H54 (cell line): Measurements from ENCODE around the gene IMPACT.

Experiments
- DNase-seq: peaks from one replicate; pipeline ENCODE4 v3.0.0; 2011; ENCODE audit warnings: low spot score, mixed read lengths; ENCODE audit not compliant: insufficient read length
- FAIRE-seq: peaks from 3 replicates; lab custom pipeline; 2011; peaks lifted over from hg19 to GRCh38; lab: Jason Lieb, UNC
- POLR2A ChIP-seq: IDR thresholded peaks from 2 replicates; pipeline ENCODE4 v1.6.1; 2011; ENCODE audit warnings: low read depth, mild to moderate bottlenecking, low read length

The IMPACT gene

GRCh38 chr18:24474406-24474805, 47.9 kb downstream of the IMPACT start:
- FAIRE-seq (no peak), DNase-seq (no peak)
- no peak for TF ChIP-seq POLR2A

DNA sequence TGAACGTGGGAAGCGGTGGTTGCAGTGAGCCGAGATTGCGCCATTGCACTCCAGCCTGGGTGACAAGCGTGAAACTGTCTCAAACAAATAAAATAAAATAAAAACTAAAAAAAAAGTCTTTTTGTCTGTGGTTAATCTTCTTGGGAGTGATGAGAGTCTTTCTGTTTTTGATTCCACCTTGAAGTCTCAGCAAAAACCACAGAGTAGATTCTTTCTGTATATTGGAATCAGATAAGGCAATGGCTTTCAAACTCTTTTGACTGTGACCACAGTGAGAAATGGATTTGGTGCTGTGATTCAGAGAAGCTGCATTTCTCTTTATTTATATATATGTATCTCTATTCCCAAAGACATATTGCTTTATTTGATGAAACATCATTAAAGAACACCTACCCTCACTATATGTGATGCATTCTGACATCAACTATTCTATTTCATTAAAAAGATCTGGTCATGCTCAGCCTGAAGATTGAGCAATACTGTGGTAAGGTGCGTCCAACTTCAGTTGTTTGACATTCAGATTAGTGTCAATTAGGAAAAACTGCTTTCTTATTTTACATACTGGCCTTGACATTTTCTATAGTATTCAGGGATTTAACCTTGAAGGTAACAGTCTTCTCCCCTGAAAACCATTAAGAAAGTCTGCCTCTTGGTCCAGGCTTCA, 49.6 kb downstream of the IMPACT start:
- no peak for DNase-seq
- no peak for TF ChIP-seq POLR2A
- FAIRE-seq: no peak

DNA sequence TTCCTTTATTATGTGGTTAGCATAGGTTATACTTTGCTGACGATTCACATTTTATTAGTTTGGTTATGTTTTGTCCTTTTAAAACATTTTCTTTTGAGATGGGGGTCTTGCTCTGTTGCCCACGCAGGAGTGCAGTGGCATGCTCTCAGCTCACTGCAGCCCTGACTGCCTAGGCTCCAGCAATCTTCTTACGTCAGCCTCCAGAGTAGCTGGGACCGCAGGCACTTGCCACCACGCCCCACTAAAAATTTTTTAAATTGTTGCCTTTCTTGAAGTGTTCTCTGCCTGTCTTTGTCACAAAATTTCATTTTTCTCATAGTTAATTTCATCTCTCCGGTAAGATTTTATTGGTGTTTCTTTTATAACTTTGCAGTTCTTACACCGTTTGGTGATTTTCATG, 52.9 kb downstream of the IMPACT start:
- FAIRE-seq (no peak), DNase-seq (no peak)
- no peak for TF ChIP-seq POLR2A

GRCh38 chr18:24482821-24483220, 56.4 kb downstream of the IMPACT start:
- FAIRE-seq: no peak
- TF ChIP-seq POLR2A: no peak

DNA sequence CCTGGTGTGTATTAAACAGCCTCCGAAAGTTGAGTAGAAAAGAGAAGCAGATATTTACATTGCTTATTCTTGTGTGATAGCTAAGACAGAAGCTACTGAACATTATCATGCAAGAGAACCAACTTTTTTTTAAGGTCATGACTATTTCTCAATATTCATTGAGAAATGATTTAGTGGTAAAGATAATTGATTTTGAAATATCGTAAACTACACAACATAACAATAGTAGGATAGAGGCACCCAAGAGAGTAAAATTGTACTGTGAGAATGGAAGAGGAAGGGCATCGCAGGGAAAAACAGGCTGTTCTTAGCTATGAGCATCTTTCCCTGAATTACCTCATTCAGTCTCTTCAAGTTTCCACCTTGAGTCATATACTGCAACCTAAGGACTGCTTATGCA, 59.2 kb downstream of the IMPACT start:
- TF ChIP-seq POLR2A: no peak
- FAIRE-seq (no peak), DNase-seq (no peak)

More at GRCh38 chr18:24482821-24483220, 56.4 kb downstream of the IMPACT start:
- no peak for DNase-seq

DNA sequence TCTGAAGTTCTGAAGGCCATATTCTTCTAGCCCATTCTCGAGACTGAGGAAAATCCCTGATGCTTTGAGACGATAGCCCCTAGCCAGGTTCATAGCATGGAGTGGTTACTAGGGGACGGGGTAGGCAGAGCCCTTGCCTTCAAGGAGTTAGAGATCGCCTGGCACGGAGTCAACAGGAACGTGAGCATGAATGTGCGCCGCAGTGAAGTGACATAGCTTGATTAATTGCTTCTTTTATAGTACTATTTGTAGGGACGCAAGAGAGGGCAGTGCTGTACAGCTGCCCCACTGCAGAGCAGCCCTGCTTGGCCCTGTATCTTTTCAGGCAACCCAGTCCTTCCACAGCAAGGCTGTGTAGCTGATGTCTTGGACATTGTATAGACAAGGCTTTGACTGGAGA, 60.2 kb downstream of the IMPACT start:
- FAIRE-seq: no peak
- no peak for TF ChIP-seq POLR2A
- no peak for DNase-seq

GRCh38 chr18:24488824-24489493, 62.5 kb downstream of the IMPACT start:
- FAIRE-seq: no peak
- no peak for TF ChIP-seq POLR2A
- peak; percentile 9 for DNase-seq

DNA sequence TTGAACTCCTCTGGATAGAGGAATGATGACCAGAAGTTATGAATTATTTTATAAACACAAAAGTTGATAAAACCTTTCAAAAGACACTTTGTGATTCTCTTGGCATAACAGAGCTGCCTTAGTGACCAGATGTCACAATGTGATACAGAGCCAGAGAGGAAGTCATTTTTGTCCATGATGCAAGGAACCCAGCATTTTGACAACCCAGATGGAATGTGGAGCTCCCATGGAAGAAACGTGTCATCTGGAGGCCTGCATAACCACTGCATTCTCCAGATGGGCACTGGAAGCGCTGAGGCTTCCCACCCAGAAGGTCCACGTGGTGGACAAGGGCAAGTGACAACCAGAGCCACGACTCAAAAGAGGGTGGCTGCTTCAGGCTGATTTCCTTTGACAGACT, 64.1 kb downstream of the IMPACT start:
- DNase-seq (no peak), FAIRE-seq (no peak)
- no peak for TF ChIP-seq POLR2A

DNA sequence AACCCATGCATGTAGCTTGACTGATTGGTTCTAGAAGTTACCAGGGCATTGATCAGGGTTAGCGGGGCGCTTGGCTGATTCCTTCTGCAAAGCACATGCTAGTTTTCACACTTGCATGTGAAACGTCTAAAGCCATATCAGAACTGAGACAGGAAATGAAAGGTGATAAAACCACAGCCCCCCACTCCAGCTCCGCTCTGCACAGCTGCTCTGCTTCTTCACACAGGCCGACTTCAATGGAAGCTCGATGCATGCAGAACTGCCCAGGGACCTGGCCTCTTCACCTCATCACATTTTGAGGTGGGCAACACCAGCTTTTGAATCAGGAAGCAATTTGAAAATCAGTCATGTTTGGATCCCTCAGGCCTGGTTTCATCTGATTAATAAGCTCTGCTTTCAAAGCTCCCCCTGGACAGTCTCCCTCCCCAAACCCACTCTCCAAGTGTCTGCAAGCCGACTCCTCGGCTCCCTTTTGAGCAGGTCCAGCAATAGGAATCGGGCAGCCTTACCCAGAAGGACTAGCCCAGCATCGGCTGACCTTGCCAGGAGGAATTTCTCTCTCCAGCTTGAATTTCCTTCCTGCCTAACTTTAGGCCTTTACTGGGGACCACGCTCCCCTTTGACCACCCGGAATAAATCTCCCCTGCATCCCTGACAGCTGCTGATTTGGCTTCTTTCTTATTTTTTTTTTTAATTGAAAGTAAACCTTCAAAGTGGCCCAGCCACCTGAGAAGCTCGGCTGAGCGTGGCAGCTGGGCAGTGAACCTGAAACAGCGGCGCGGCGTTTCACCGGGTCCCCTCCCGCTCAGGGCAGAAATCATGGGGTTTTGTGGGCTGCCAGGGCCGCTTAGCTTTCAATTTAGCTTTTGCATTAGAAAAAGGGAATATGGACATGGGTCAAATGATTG, 65.7 kb downstream of the IMPACT start:
- no peak for TF ChIP-seq POLR2A
- DNase-seq: no peak
- no peak for FAIRE-seq

DNA sequence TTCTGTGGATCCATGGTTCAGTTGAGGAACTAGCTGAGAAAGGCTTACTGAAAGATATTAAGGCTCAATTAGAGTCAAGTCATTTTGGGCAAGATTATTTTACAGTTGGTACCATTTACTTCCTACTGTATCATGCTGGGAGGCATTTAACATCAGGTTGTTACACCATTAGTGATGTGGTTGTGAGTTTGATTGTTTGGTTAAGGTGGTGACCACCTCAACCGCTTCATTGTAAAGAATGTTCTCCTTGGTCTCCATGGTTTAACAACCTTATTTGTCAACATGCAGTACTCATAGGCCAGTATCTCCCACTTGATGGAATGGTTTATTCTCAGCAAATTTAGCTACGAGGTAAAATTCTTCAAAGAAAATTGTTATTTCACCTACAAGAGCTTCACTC, 68.1 kb downstream of the IMPACT start:
- TF ChIP-seq POLR2A: no peak
- no peak for DNase-seq
- FAIRE-seq: no peak

- TF ChIP-seq POLR2A: no peak
- FAIRE-seq: no peak
- no peak for DNase-seq
These were observed 70.7 kb downstream of the IMPACT start for GRCh38 chr18:24497031-24497754.

GRCh38 chr18:24499814-24500213, 73.3 kb downstream of the IMPACT start:
- no peak for TF ChIP-seq POLR2A
- DNase-seq (no peak), FAIRE-seq (no peak)

GRCh38 chr18:24500217-24500616, 73.7 kb downstream of the IMPACT start:
- no peak for TF ChIP-seq POLR2A
- DNase-seq (no peak), FAIRE-seq (no peak)
